HCT116 (cell line): ENCODE data around the gene CHERP. TPM values are rescaled to one million over a fixed set of nuclear protein-coding genes. Genes with fewer than 3 reads are reported as not detected.

Experiments used
- ATAC-seq: fragments of 200-7000 bp; cut with Tn5 transposase; 2 replicates; pipeline ENCODE4 v1.9.1; 2020; ENCODE audit warnings: mild to moderate bottlenecking, moderate library complexity
- BruUV-seq: library from RNA; stranded (reverse); fragments of 400-500 nt; replicated peaks from 2 replicates; lab custom pipeline; 2021; lab: Mats Ljungman, UMichigan
- CTCF ChIA-PET: fragments of 300-600 bp; sonication (Branson Sonifier 250); formaldehyde crosslinking; loops from one replicate; lab custom pipeline; 2021; ENCODE audit warnings: antibody characterized with exemption; lab: Charles Lee
- POLR2A ChIA-PET: fragments of 300-600, 350-600 bp; sonication (Branson Sonifier 250); formaldehyde crosslinking; loops from one replicate; lab custom pipeline; 2021; ENCODE audit warnings: antibody characterized with exemption; lab: Charles Lee
- RAD21 ChIA-PET, 2 experiments: fragments of 300-600 bp; sonication (Branson Sonifier 250); formaldehyde crosslinking; loops; one replicate each; lab custom pipeline; 2023; ENCODE audit warnings: low total read pairs in 2 of 2; ENCODE audit not compliant: uncharacterized antibody in 2 of 2, unreplicated experiment in 2 of 2, low non-redundant PET in 1 of 2; lab: Charles Lee
- DNase-seq: peaks from one replicate; pipeline ENCODE4 v3.0.0-alpha.2; 2010; ENCODE audit warnings: low read depth, low spot score
- H2AFZ ChIP-seq: fragments of 200-600 bp; shearing (Covaris generic), sonication (generic); 2 replicates; pipeline ENCODE4 v1.6.1; 2017; ENCODE audit warnings: low read depth, mixed run types, mixed read lengths, antibody characterized with exemption, low read length; ENCODE audit not compliant: poor library complexity, severe bottlenecking
- H3K27ac ChIP-seq: 2 replicates; pipeline ENCODE4 v1.5.1; 2012; ENCODE audit warnings: low read depth, low read length
- H3K27me3 ChIP-seq: fragments of 200-600 bp; sonication (generic); 2 replicates; pipeline ENCODE4 v1.6.1; 2016; ENCODE audit warnings: mixed run types, low read length, mixed read lengths; ENCODE audit not compliant: insufficient read depth
- H3K36me3 ChIP-seq, 2 experiments: fragments of 200-500 bp in 1 of 2; fragments of 200-600 bp in 1 of 2; sonication (Bioruptor generic) in 1 of 2; sonication (generic) in 1 of 2; 2 replicates each; pipeline versions ENCODE4 v1.5.1 to v1.6.1; 2014 to 2016; ENCODE audit warnings: low read length in 2 of 2, inconsistent platforms in 1 of 2, mixed read lengths in 1 of 2, mixed run types in 1 of 2; ENCODE audit not compliant: insufficient read depth in 2 of 2, control insufficient read depth in 1 of 2
- H3K4me1 ChIP-seq, 2 experiments: fragments of 200-600 bp in 1 of 2; sonication (generic) in 1 of 2; 2 replicates each; pipeline versions ENCODE4 v1.5.1 to v1.6.1; 2012 to 2017; ENCODE audit warnings: low read length in 2 of 2, inconsistent platforms in 1 of 2, mild to moderate bottlenecking in 1 of 2, mixed read lengths in 1 of 2, mixed run types in 1 of 2, moderate library complexity in 1 of 2; ENCODE audit not compliant: insufficient read depth in 2 of 2, control insufficient read depth in 1 of 2
- H3K4me2 ChIP-seq: fragments of 200-600 bp; sonication (generic); 2 replicates; pipeline ENCODE4 v1.6.1; 2017; ENCODE audit warnings: mixed run types, low read length, mixed read lengths
- H3K4me3 ChIP-seq, 2 experiments: fragments of 200-600 bp in 1 of 2; sonication (generic) in 1 of 2; replicated peaks in 1 of 2; 2 replicates each; pipeline ENCODE4 v1.5.1; 2011 to 2016; ENCODE audit warnings: low read length in 2 of 2, control low read depth in 1 of 2, low read depth in 1 of 2, mild to moderate bottlenecking in 1 of 2, mixed read lengths in 1 of 2, mixed run types in 1 of 2
- H3K79me2 ChIP-seq: fragments of 200-600 bp; sonication (generic); 2 replicates; pipeline ENCODE4 v1.6.1; 2017; ENCODE audit warnings: mild to moderate bottlenecking, mixed run types, low read length, moderate library complexity, mixed read lengths; ENCODE audit not compliant: insufficient read depth
- H3K9ac ChIP-seq: fragments of 200-600 bp; sonication (generic); 2 replicates; pipeline ENCODE4 v1.6.1; 2016; ENCODE audit warnings: low read length, mixed read lengths
- H3K9me2 ChIP-seq: fragments of 200-600 bp; sonication (generic), shearing (Covaris generic); 2 replicates; pipeline ENCODE4 v1.6.1; 2017; ENCODE audit warnings: mixed run types, mild to moderate bottlenecking, moderate library complexity; ENCODE audit not compliant: insufficient read depth
- H3K9me3 ChIP-seq, 2 experiments: fragments of 200-500 bp in 1 of 2; fragments of 200-600 bp in 1 of 2; sonication (Bioruptor generic) in 1 of 2; sonication (generic) in 1 of 2; 2 replicates each; pipeline ENCODE4 v1.6.1; 2014 to 2017; ENCODE audit warnings: low read length in 2 of 2, mixed read lengths in 2 of 2, inconsistent platforms in 1 of 2, low read depth in 1 of 2, mild to moderate bottlenecking in 1 of 2, mixed run types in 1 of 2, moderate library complexity in 1 of 2; ENCODE audit not compliant: control insufficient read depth in 1 of 2, insufficient read depth in 1 of 2
- H4K20me1 ChIP-seq: fragments of 200-600 bp; sonication (generic), shearing (Covaris generic); 2 replicates; pipeline ENCODE4 v1.6.1; 2017; ENCODE audit warnings: mixed run types, mild to moderate bottlenecking, moderate library complexity; ENCODE audit not compliant: insufficient read depth
- CEBPB ChIP-seq: IDR thresholded peaks from 2 replicates; pipeline ENCODE4 v1.6.1; 2012; ENCODE audit warnings: low read depth
- CTCF ChIP-seq, 3 experiments: fragments of 200-600 bp in 1 of 3; sonication (generic) in 1 of 3; IDR thresholded peaks in 2 of 3; conservative IDR thresholded peaks in 1 of 3; 2 replicates each; pipeline ENCODE4 v1.5.1; 2012 to 2017; ENCODE audit warnings: low read depth in 2 of 3, low read length in 2 of 3, antibody characterized with exemption in 1 of 3, borderline replicate concordance in 1 of 3, control low read depth in 1 of 3, mild to moderate bottlenecking in 1 of 3, mixed read lengths in 1 of 3, mixed run types in 1 of 3, moderate library complexity in 1 of 3; ENCODE audit not compliant: insufficient read depth in 1 of 3
- ELF1 ChIP-seq: IDR thresholded peaks from 2 replicates; pipeline ENCODE4 v1.6.1; 2012; ENCODE audit warnings: low read depth, borderline replicate concordance
- EZH2phosphoT487 ChIP-seq: fragments of 200-600 bp; IDR thresholded peaks from 2 replicates; pipeline ENCODE4 v1.6.1; 2018; ENCODE audit warnings: antibody characterized with exemption, borderline replicate concordance
- MAX ChIP-seq: IDR thresholded peaks from 2 replicates; pipeline ENCODE4 v1.6.1; 2012
- POLR2A ChIP-seq: IDR thresholded peaks from 2 replicates; pipeline ENCODE4 v1.7.0; 2011; ENCODE audit warnings: borderline replicate concordance; ENCODE audit not compliant: insufficient read depth, insufficient read length; ENCODE audit errors: extremely low read depth
- POLR2AphosphoS5 ChIP-seq: IDR thresholded peaks from 2 replicates; pipeline ENCODE4 v1.6.1; 2011; ENCODE audit warnings: mild to moderate bottlenecking, low read depth, low read length, moderate library complexity
- REST ChIP-seq: IDR thresholded peaks from 2 replicates; pipeline ENCODE4 v1.6.1; 2012; ENCODE audit warnings: low read depth
- SIN3A ChIP-seq: IDR thresholded peaks from 2 replicates; pipeline ENCODE4 v1.6.1; 2012; ENCODE audit warnings: low read depth
- SRF ChIP-seq: IDR thresholded peaks from 2 replicates; pipeline ENCODE4 v1.6.1; 2012; ENCODE audit warnings: low read depth
- YY1 ChIP-seq: IDR thresholded peaks from 2 replicates; pipeline ENCODE4 v1.6.1; 2011; ENCODE audit warnings: low read length, low read depth, moderate library complexity, mild to moderate bottlenecking; ENCODE audit not compliant: insufficient replicate concordance; ENCODE audit errors: extremely low read depth
- ZNF274 ChIP-seq: fragments of 200-500 bp; sonication (Bioruptor generic); IDR thresholded peaks from 2 replicates; pipeline ENCODE4 v1.6.1; 2014; ENCODE audit warnings: mild to moderate bottlenecking, low read depth, low read length, inconsistent platforms
- intact Hi-C: fragments of 100-400 bp; cut with micrococcal nuclease; formaldehyde crosslinking; loops from 2 replicates; pipeline ENCODE4 v1.10.0; 2022
- total RNA-seq: library from RNA; stranded (reverse); gene quantifications from one replicate; pipeline ENCODE4 v1.2.1, GENCODE V29; 2021; ENCODE audit not compliant: unreplicated experiment
- TF ChIP-seq, protein P1 (sequence below): IDR thresholded peaks from 2 replicates; pipeline ENCODE4 v1.6.1; 2012

CHERP gene
- total RNA-seq, 1 experiment from 2014 or later = 65.8 TPM

- TF ChIP-seq MAX = no peak
- no peak for TF ChIP-seq REST
- no peak for TF ChIP-seq ELF1
- no peak for TF ChIP-seq POLR2AphosphoS5
- TF ChIP-seq ZNF274 = no peak
- no peak for TF ChIP-seq POLR2A
- TF ChIP-seq EZH2phosphoT487 = no peak
These were observed 39.1 kb upstream of the CHERP start (continued) for GRCh38 chr19:16581145-16581970.

- Histone ChIP-seq H4K20me1 (no peaks in the 10 kb centered on the region), H3K36me3 (peaks cover 17 to 24% of the 10 kb centered on the region in 2 experiments; a peak in 3 of 4 replicates), H3K79me2 (peaks cover 94% of the 10 kb centered on the region), H3K4me2 (no peak overlapping the region), H3K27ac (no peak overlapping the region), H3K9me3 (no peaks in the 10 kb centered on the region), H3K4me1 (peaks cover 6 to 9% of the 10 kb centered on the region in 2 experiments), H3K9me2 (no peaks in the 10 kb centered on the region), H3K4me3 (no peak overlapping the region), H3K9ac (no peak overlapping the region), H2AFZ (no peak overlapping the region), H3K27me3 (no peaks in the 10 kb centered on the region)
- BruUV-seq = no TSS peak
- intact Hi-C loops = no loop called here
- CTCF ChIA-PET = no interaction called here
- no peak for DNase-seq
- TF ChIP-seq CEBPB = no peak
- no peak for TF ChIP-seq SIN3A
- no peak for TF ChIP-seq CTCF (IDR thresholded peaks at IDR 0.05 in 2 of 3, conservative IDR thresholded peaks at IDR 0.05 in 1 of 3; ENCODE audit: borderline replicate concordance in 1 of 3, insufficient read depth in 1 of 3, low read depth in 2 of 3, low read length in 2 of 3)
- no peak for TF ChIP-seq YY1
- TF ChIP-seq, protein P1, sequence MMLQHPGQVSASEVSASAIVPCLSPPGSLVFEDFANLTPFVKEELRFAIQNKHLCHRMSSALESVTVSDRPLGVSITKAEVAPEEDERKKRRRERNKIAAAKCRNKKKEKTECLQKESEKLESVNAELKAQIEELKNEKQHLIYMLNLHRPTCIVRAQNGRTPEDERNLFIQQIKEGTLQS = no peak
- TF ChIP-seq SRF = no peak
- no peak for TF ChIP-seq EZH2phosphoT487
- RAD21 ChIA-PET = no interaction called here
- no peak for ATAC-seq
- POLR2A ChIA-PET = no interaction called here
These were observed 37.1 kb upstream of the CHERP start for GRCh38 chr19:16579381-16579780.
